Endothelial cell of umbilical vein (primary cell): ENCODE data around the gene HMGCL. TPM values are rescaled to one million over a fixed set of nuclear protein-coding genes. Genes with fewer than 3 reads are reported as not detected.
"Not testable (repeated sequence)": the region's sequence is repeated elsewhere in the genome, so short reads cannot be mapped to it uniquely, and the experiment has no call there.

Experiments
- BruUV-seq: library from RNA; stranded (reverse); fragments of 400-500 nt; replicated peaks from 2 replicates; lab custom pipeline; 2021; lab: Mats Ljungman, UMichigan
- CTCF ChIA-PET: fragments of 300-600, 350-600 bp; sonication (Branson Sonifier 250); formaldehyde crosslinking; loops from one replicate; lab custom pipeline; 2021; ENCODE audit warnings: antibody characterized with exemption, inconsistent platforms; lab: Charles Lee
- POLR2A ChIA-PET: fragments of 300-600, 350-600 bp; sonication (Branson Sonifier 250); formaldehyde crosslinking; loops from one replicate; lab custom pipeline; 2021; ENCODE audit warnings: antibody characterized with exemption, inconsistent platforms; lab: Charles Lee
- DNase-seq: peaks from one replicate; pipeline ENCODE4 v3.0.0-alpha.2; 2011; ENCODE audit warnings: low read depth, low spot score
- FAIRE-seq: peaks from 2 replicates; lab custom pipeline; 2011; peaks lifted over from hg19 to GRCh38; lab: Jason Lieb, UNC
- H2AFZ ChIP-seq: 2 replicates; pipeline ENCODE4 v1.6.0; 2012; ENCODE audit warnings: low read depth, low read length, control low read depth, inconsistent platforms
- H3K27ac ChIP-seq: 2 replicates; pipeline ENCODE4 v1.5.1; 2011; ENCODE audit warnings: low read depth, mild to moderate bottlenecking, control low read depth, low read length, moderate library complexity; ENCODE audit not compliant: insufficient read depth
- H3K27me3 ChIP-seq, 2 experiments: 2 replicates each; pipeline versions ENCODE4 v1.6.0 to v1.6.1; 2011; ENCODE audit warnings: low read length in 2 of 2, mixed read lengths in 1 of 2; ENCODE audit not compliant: control insufficient read depth in 2 of 2, insufficient read depth in 2 of 2
- H3K36me3 ChIP-seq, 2 experiments: 2 replicates in 1 of 2; 3 replicates in 1 of 2; pipeline ENCODE4 v1.5.1; 2011; ENCODE audit warnings: low read length in 2 of 2, mild to moderate bottlenecking in 1 of 2, moderate library complexity in 1 of 2; ENCODE audit not compliant: control insufficient read depth in 2 of 2, insufficient read depth in 2 of 2; ENCODE audit errors: extremely low read depth in 1 of 2
- H3K4me1 ChIP-seq: 3 replicates; pipeline ENCODE4 v1.5.1; 2011; ENCODE audit warnings: mild to moderate bottlenecking, low read length; ENCODE audit not compliant: control insufficient read depth, insufficient read depth; ENCODE audit errors: extremely low read depth
- H3K4me2 ChIP-seq: 2 replicates; pipeline ENCODE4 v1.6.1; 2011; ENCODE audit warnings: low read length, control low read depth, mixed read lengths; ENCODE audit not compliant: insufficient read depth
- H3K4me3 ChIP-seq, 3 experiments: fragments of 200-600 bp in 1 of 3; sonication (generic), shearing (Covaris generic) in 1 of 3; replicated peaks in 1 of 3; 2 replicates each; pipeline ENCODE4 v1.5.1; 2011 to 2016; ENCODE audit warnings: control low read depth in 3 of 3, low read length in 3 of 3, mild to moderate bottlenecking in 2 of 3, inconsistent platforms in 1 of 3, low read depth in 1 of 3, moderate library complexity in 1 of 3; ENCODE audit not compliant: insufficient read depth in 1 of 3
- H3K79me2 ChIP-seq: 2 replicates; pipeline ENCODE4 v1.6.0; 2012; ENCODE audit warnings: low read length, inconsistent platforms; ENCODE audit not compliant: control insufficient read depth, insufficient read depth
- H3K9ac ChIP-seq: replicated peaks from 2 replicates; pipeline ENCODE3; 2011; ENCODE audit warnings: low read length, control low read depth; ENCODE audit not compliant: insufficient read depth; ENCODE audit errors: extremely low read depth
- H3K9me1 ChIP-seq: replicated peaks from 3 replicates; pipeline ENCODE4 v1.6.0; 2011; ENCODE audit warnings: mild to moderate bottlenecking, low read length; ENCODE audit not compliant: control insufficient read depth, insufficient read depth; ENCODE audit errors: extremely low read depth
- H3K9me3 ChIP-seq: replicated peaks from 2 replicates; pipeline ENCODE4 v1.5.1; 2012; ENCODE audit warnings: low read length, inconsistent platforms; ENCODE audit not compliant: control insufficient read depth, insufficient read depth
- H4K20me1 ChIP-seq: replicated peaks from 2 replicates; pipeline ENCODE3; 2011; ENCODE audit warnings: mild to moderate bottlenecking, low read length; ENCODE audit not compliant: control insufficient read depth, insufficient read depth; ENCODE audit errors: extremely low read depth
- EZH2 ChIP-seq: IDR thresholded peaks from 2 replicates; pipeline ENCODE4 v1.6.1; 2012; ENCODE audit warnings: borderline replicate concordance, low read depth, mild to moderate bottlenecking, moderate library complexity, low read length, inconsistent platforms; ENCODE audit not compliant: severe bottlenecking
- FOS ChIP-seq: IDR thresholded peaks from 2 replicates; pipeline ENCODE4 v1.6.1; 2011; ENCODE audit warnings: mild to moderate bottlenecking, low read length, moderate library complexity, borderline replicate concordance; ENCODE audit not compliant: insufficient read depth
- JUN ChIP-seq: IDR thresholded peaks from 2 replicates; pipeline ENCODE4 v1.6.1; 2011; ENCODE audit warnings: borderline replicate concordance, low read depth; ENCODE audit not compliant: insufficient read length, insufficient read depth
- MYC ChIP-seq: IDR thresholded peaks from one replicate; pipeline ENCODE4 v1.6.1; 2011; ENCODE audit warnings: mild to moderate bottlenecking, low read depth, low read length
- POLR2AphosphoS5 ChIP-seq: IDR thresholded peaks from 2 replicates; pipeline ENCODE4 v1.6.1; 2012; ENCODE audit warnings: low read depth, mild to moderate bottlenecking, control low read depth, low read length, moderate library complexity; ENCODE audit not compliant: insufficient read depth
- dilution Hi-C: fragments of 300-500 bp; cut with MboI; formaldehyde crosslinking; loops from one replicate; pipeline ENCODE4 v1.15.0; 2019; ENCODE audit warnings: low sequenced_read_pairs; ENCODE audit not compliant: extremely low pct_ligation_motif_present
- intact Hi-C: fragments of 100-400 bp; cut with micrococcal nuclease; formaldehyde crosslinking; loops from one replicate; pipeline ENCODE4 v1.10.0; 2022
- polyA plus RNA-seq, 4 experiments: library from polyadenylated mRNA; depleted of rRNA in 3 of 4; stranded (reverse) in 3 of 4; unstranded in 1 of 4; fragments of >200 nt; gene quantifications; 2 replicates each; pipeline versions ENCODE4 v1.2.1 to v1.2.3, GENCODE V29; 2011 to 2012; ENCODE audit warnings: missing spikeins in 1 of 4
- total RNA-seq: library from RNA; stranded (reverse); gene quantifications from 2 replicates; pipeline ENCODE4 v1.2.3, GENCODE V29; 2021
- TF ChIP-seq, protein P1 (sequence below): IDR thresholded peaks from 2 replicates; pipeline ENCODE4 v1.6.1; 2011; ENCODE audit not compliant: insufficient read depth, insufficient read length

Gene HMGCL
- total and polyA plus RNA-seq, 2 donors (not counting 3 experiments of a cell fraction or from before 2014, with no cell fraction given), result 24.2 to 30.0 TPM

DNA sequence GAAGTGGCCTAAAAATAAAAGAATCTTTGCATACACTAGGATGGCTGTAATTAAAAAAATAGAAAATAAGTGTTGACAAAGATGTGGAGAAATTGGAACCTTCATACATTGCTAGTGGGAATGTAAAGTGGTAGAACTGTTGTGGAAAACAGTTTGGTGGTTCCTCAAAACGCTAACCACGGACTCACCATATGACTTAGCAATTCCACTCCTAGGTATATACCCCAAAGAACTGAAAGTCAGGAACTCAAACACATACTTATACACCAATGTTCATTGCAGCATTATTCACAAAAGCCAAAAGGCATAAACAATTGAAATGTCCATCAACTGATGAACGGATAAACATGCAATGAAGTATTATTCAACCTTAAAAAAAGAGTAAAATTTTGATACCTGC is 10.8 kb upstream of the HMGCL start:
- Histone ChIP-seq H2AFZ (no peak overlapping the region), H3K4me2 (no peak overlapping the region), H3K4me1 (no peaks in the 10 kb centered on the region), H3K9me3 (no peaks in the 10 kb centered on the region), H3K9me1 (no peaks in the 10 kb centered on the region), H3K36me3 (no peaks in the 10 kb centered on the region), H3K27me3 (peaks cover 0 to 5% of the 10 kb centered on the region in 2 experiments), H3K4me3 (no peak overlapping the region), H4K20me1 (no peaks in the 10 kb centered on the region), H3K9ac (no peak overlapping the region), H3K27ac (no peak overlapping the region), H3K79me2 (no peaks in the 10 kb centered on the region)
- CTCF ChIA-PET, result interaction anchor here (0.7 kb wide), 1 partner anchor 1617 kb away, joined by 3 read pairs; no protein-coding TSS in a partner anchor
- DNase-seq (no peak), FAIRE-seq (no peak)
- POLR2A ChIA-PET, result no interaction called here
- dilution Hi-C loops (no loop called here), intact Hi-C loops (no loop called here)
- BruUV-seq, result no TSS peak
- TF ChIP-seq, protein P1, sequence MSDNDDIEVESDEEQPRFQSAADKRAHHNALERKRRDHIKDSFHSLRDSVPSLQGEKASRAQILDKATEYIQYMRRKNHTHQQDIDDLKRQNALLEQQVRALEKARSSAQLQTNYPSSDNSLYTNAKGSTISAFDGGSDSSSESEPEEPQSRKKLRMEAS, result no peak
- TF ChIP-seq JUN (no peak), FOS (no peak), POLR2AphosphoS5 (no peak), MYC (no peak), EZH2 (no peak)

DNA sequence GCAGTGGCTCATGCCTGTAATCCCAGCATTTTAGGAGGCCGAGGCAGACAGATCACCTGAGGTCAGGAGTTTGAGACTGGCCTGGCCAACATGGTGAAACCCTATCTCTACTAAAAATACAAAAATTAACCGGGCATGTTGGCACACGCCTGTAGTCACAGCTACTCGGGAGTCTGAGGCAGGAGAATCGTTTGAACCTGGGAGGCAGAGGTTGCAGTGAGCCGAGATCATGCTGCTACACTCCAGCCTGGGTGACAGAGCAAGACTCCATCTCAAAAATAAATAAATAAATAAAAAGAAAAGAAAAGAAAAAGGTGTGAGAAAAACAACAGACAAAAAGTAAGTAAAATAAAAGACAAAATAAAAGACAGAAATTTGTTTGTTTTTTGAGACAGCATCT is 8.9 kb upstream of the HMGCL start:
- H2AFZ ChIP-seq, H3K27ac ChIP-seq, H4K20me1 ChIP-seq, FAIRE-seq, H3K9me3 ChIP-seq, BruUV-seq, H3K9me1 ChIP-seq, H3K9ac ChIP-seq, H3K4me1 ChIP-seq, DNase-seq, H3K79me2 ChIP-seq, H3K4me3 ChIP-seq, H3K27me3 ChIP-seq, H3K4me2 ChIP-seq, dilution Hi-C loops, intact Hi-C loops, CTCF ChIA-PET, H3K36me3 ChIP-seq: not testable (repeated sequence)
- POLR2A ChIA-PET, result interaction anchor here (0.8 kb wide), 1 partner anchor 9 kb away, joined by 5 read pairs; the partner anchor contains the start of gene HMGCL
